ENCODE data around the gene PRKN. TPM values are rescaled to one million over a fixed set of nuclear protein-coding genes. Genes with fewer than 3 reads are reported as not detected.

PRKN gene
- total RNA-seq, 1 donor from 2014 or later, result 2.6 TPM

DNA sequence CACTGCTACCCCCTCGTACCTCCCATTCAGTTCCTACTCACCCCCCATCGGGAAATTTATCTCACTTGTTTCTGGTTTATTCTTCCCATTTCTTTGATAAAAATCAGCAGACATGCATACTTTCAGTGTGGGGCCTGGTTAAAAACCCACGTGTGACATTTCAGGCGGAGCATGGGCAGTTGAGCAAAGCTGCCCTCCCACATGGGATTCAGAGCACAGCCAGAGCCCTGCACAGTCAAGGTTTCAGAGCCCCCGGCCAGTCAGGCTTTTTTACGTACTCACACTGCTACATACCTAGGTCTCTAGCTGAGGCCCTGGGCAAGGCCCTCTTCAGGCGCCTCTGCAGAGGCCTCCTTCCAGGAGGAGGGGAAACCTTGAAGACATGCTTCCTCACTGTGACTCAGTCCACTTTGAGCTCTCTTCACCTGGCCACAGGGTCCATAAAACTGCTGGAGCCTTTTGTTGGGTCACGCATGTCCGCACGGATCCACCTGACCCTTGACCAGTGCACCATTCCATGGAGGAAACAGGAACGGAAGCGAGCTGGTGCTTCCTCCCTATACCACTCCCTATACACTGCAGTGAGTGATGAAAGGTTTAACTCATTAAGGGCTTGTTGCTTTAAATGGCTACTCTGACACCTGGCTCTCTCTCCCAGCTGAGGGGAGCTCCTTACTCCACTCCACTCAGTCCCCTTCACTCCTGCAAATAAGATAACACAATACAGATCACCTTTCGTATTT, 713.3 kb downstream of the PRKN start:
- Histone ChIP-seq H3K27me3 (no peaks in the 10 kb centered on the region), H3K4me3 (no peak overlapping the region), H3K9me3 (no peaks in the 10 kb centered on the region), H3K27ac (no peak overlapping the region), H3K36me3 (no peaks in the 10 kb centered on the region), H3K4me1 (no peaks in the 10 kb centered on the region)
- intact Hi-C loops (cut with DNase I), result no loop called here
- TF ChIP-seq CTCF (IDR thresholded peaks at IDR 0.05), result no peak
- no peak for DNase-seq (ENCODE audit: low spot score in 2 of 2)

DNA sequence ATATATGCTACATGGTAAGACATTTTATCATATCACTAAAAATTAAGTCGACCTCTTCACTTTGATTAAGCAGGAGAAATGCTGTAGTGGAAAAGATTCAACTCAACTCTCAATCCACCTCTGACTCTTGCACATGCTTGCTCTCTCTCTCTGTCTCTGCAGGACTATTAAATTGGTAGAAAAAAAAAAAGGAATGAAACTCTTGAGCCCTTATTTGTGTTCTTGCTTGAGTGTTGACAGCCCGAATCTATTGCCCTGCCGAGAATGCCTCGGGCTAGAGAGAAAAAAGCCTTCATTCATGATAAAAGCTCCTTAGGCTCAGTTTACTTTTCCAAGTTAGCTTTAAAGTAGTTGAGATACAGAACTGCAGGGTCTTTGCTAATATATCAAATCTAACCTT, 722.2 kb downstream of the PRKN start:
- intact Hi-C loops (cut with DNase I), result no loop called here
- TF ChIP-seq CTCF (IDR thresholded peaks at IDR 0.05), result no peak
- H3K4me3 ChIP-seq, result no peak overlapping the region

DNA sequence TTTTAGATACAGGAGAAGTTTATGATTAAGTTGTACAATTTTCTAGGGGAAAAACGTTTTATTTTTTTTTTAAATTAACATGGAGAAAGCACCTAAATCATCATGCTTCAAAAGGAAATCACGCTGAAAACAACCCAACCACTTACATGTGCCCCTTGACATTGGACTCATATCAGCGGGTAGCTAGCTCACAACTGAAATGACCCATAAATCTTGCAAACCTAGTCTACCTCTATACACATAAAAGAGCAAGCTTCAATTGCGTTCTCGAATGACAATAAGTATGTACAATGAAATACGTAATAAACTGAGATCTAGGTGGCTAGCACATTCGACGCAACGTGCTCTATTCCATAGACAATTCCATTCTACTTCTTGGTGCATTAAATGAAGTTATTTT, 730.8 kb downstream of the PRKN start:
- DNase-seq (ENCODE audit: low spot score in 2 of 2), result no peak
- TF ChIP-seq CTCF (IDR thresholded peaks at IDR 0.05), result no peak
- intact Hi-C loops (cut with DNase I), result no loop called here
- Histone ChIP-seq H3K27ac (no peak overlapping the region), H3K4me3 (no peak overlapping the region), H3K9me3 (peaks cover 0 to 20% of the 10 kb centered on the region in 2 donors), H3K27me3 (no peaks in the 10 kb centered on the region), H3K4me1 (no peaks in the 10 kb centered on the region), H3K36me3 (no peaks in the 10 kb centered on the region)

More for the DNA sequence above, 722.2 kb downstream of the PRKN start:
- Histone ChIP-seq H3K27ac (no peak overlapping the region), H3K27me3 (no peaks in the 10 kb centered on the region), H3K4me1 (no peaks in the 10 kb centered on the region), H3K9me3 (no peaks in the 10 kb centered on the region), H3K36me3 (no peaks in the 10 kb centered on the region)
- no peak for DNase-seq (ENCODE audit: low spot score in 2 of 2)

DNA sequence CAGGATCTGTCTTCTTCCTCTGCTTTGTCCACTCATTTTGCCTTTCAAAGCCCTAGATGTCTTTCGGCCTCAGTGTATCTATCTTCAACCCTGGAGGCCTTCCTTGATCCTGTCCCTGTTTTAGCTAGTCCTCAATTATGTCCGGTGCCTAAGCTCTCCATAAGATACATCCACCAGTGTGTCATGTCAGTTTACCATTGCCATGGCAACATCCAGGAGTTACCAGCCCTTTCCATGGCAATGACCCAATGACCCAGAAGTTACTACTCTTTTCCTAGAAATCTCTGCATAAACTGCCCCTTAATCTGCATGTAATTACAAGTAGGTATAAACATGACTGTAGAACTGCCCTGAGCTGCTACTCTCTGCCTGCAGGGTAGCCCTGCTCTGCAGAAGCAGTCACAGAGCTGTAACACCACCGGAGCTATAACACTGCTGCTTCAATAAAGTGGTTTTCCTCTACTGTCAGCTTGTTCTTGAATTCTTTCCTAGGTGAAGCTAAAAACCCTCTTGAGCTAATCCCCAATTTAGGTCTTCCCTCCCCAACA, 741.6 kb downstream of the PRKN start:
- TF ChIP-seq CTCF (IDR thresholded peaks at IDR 0.05), result no peak

DNA sequence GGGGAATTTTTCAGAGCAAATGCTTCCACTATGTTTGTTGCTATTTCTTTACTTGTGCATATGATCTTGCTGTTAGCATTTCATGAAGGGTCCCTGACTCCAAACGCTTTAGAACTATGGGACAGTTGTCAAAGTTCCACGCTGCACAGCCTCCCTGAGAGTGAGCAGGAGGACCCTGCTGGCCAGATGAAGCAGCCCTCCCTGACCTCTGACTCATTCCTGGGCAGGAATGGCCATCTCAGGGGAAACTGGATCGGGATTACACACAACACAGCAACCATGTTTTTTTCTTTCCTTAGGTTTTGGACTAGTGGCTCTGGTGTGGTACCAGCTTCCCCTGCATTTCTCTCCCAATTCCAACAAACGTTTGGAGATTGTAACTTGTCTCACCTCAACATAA, 742.9 kb downstream of the PRKN start:
- no peaks in the 10 kb centered on the region for H3K36me3 ChIP-seq
- H3K4me1 ChIP-seq, result no peaks in the 10 kb centered on the region
- TF ChIP-seq CTCF (IDR thresholded peaks at IDR 0.05), result no peak
- H3K27ac ChIP-seq, result no peak overlapping the region
- DNase-seq (ENCODE audit: low spot score in 2 of 2), result no peak
- intact Hi-C loops (cut with DNase I), result no loop called here
- no peak overlapping the region for H3K4me3 ChIP-seq
- H3K27me3 ChIP-seq, result no peaks in the 10 kb centered on the region
- peaks cover 0 to 7% of the 10 kb centered on the region in 2 donors for H3K9me3 ChIP-seq

More for the DNA sequence above, 741.6 kb downstream of the PRKN start:
- no peak overlapping the region for H3K4me3 ChIP-seq
- H3K27me3 ChIP-seq, result no peaks in the 10 kb centered on the region
- H3K9me3 ChIP-seq, result peaks cover 0 to 16% of the 10 kb centered on the region in 2 donors
- no peak for DNase-seq (ENCODE audit: low spot score in 2 of 2)
- intact Hi-C loops (cut with DNase I), result no loop called here
- no peaks in the 10 kb centered on the region for H3K36me3 ChIP-seq
- no peak overlapping the region for H3K27ac ChIP-seq
- no peaks in the 10 kb centered on the region for H3K4me1 ChIP-seq
